ENCODE data around the gene GPC6.

The GPC6 gene

GRCh38 chr13:94143624-94144350 is 917.2 kb downstream of the GPC6 start:
- no peak for FAIRE-seq

GRCh38 chr13:94145966-94146365 is 919.4 kb downstream of the GPC6 start:
- FAIRE-seq: no peak

- FAIRE-seq: no peak
Observed at GRCh38 chr13:94153586-94153985, 927.0 kb downstream of the GPC6 start.

GRCh38 chr13:94154367-94154766 is 927.8 kb downstream of the GPC6 start:
- FAIRE-seq: no peak

GRCh38 chr13:94157705-94158218 is 931.2 kb downstream of the GPC6 start:
- no peak for FAIRE-seq

- no peak for FAIRE-seq
Observed at GRCh38 chr13:94160875-94161274, 934.3 kb downstream of the GPC6 start.

GRCh38 chr13:94162289-94162688 is 935.7 kb downstream of the GPC6 start:
- no peak for FAIRE-seq

GRCh38 chr13:94163535-94163934 is 936.9 kb downstream of the GPC6 start:
- FAIRE-seq: no peak

- no peak for FAIRE-seq
Observed at GRCh38 chr13:94168783-94169453, 942.3 kb downstream of the GPC6 start.

GRCh38 chr13:94169454-94170144 is 943.0 kb downstream of the GPC6 start:
- no peak for FAIRE-seq

- FAIRE-seq: no peak
Observed at GRCh38 chr13:94170145-94170571, 943.6 kb downstream of the GPC6 start.

GRCh38 chr13:94172416-94172815 is 945.8 kb downstream of the GPC6 start:
- FAIRE-seq: no peak

GRCh38 chr13:94173312-94173854 is 946.8 kb downstream of the GPC6 start:
- FAIRE-seq: no peak

- no peak for FAIRE-seq
Observed at GRCh38 chr13:94174009-94174408, 947.4 kb downstream of the GPC6 start.

GRCh38 chr13:94175076-94175475 is 948.5 kb downstream of the GPC6 start:
- no peak for FAIRE-seq

GRCh38 chr13:94176561-94176960 is 950.0 kb downstream of the GPC6 start:
- FAIRE-seq: no peak

- no peak for FAIRE-seq
Observed at GRCh38 chr13:94177041-94177440, 950.4 kb downstream of the GPC6 start.

GRCh38 chr13:94178625-94179244 is 952.1 kb downstream of the GPC6 start:
- peak; percentile 51 for FAIRE-seq

- FAIRE-seq: no peak
Observed at GRCh38 chr13:94181461-94182107, 955.0 kb downstream of the GPC6 start.

- no peak for FAIRE-seq
Observed at GRCh38 chr13:94182185-94182761, 955.7 kb downstream of the GPC6 start.

- FAIRE-seq: no peak
Observed at GRCh38 chr13:94186470-94186869, 959.9 kb downstream of the GPC6 start.
